GM23338 (cell line): ENCODE measurements around the gene RNF166. TPM values are rescaled to one million over a fixed set of nuclear protein-coding genes. Genes with fewer than 3 reads are reported as not detected.

Experiments used
- ATAC-seq: fragments of 200-7000 bp; cut with Tn5 transposase; 3 replicates; pipeline ENCODE4 v1.9.1; 2020
- DNase-seq: peaks from one replicate; pipeline ENCODE4 v3.0.0-alpha.2; 2015; ENCODE audit warnings: low spot score
- H2AFZ ChIP-seq: fragments of 200-600 bp; sonication (generic); 2 replicates; pipeline ENCODE4 v1.8.0; 2016; ENCODE audit warnings: antibody characterized with exemption, mild to moderate bottlenecking, moderate library complexity
- H3F3A ChIP-seq: fragments of 200-600 bp; sonication (generic); replicated peaks from 2 replicates; pipeline ENCODE4 v1.8.0; 2017; ENCODE audit warnings: antibody characterized with exemption, mixed run types, low read depth
- H3K27ac ChIP-seq: fragments of 200-600 bp; sonication (generic); 2 replicates; pipeline ENCODE4 v1.6.1; 2016; ENCODE audit warnings: low read depth
- H3K27me3 ChIP-seq: fragments of 200-600 bp; sonication (generic); 2 replicates; pipeline ENCODE4 v1.8.0; 2016; ENCODE audit warnings: mild to moderate bottlenecking, mixed run types, moderate library complexity; ENCODE audit not compliant: insufficient read depth
- H3K36me3 ChIP-seq: fragments of 200-600 bp; sonication (generic); 2 replicates; pipeline ENCODE4 v1.8.0; 2016; ENCODE audit warnings: mild to moderate bottlenecking; ENCODE audit not compliant: insufficient read depth
- H3K4me1 ChIP-seq: fragments of 200-600 bp; sonication (generic); 2 replicates; pipeline ENCODE4 v1.8.0; 2016; ENCODE audit warnings: mild to moderate bottlenecking, moderate library complexity; ENCODE audit not compliant: insufficient read depth
- H3K4me2 ChIP-seq: fragments of 200-600 bp; sonication (generic); 2 replicates; pipeline ENCODE4 v1.7.1; 2017; ENCODE audit warnings: mixed run types
- H3K4me3 ChIP-seq: fragments of 200-600 bp; sonication (generic); 2 replicates; pipeline ENCODE4 v1.6.1; 2016; ENCODE audit warnings: mixed run types
- H3K79me2 ChIP-seq: fragments of 200-600 bp; sonication (generic); replicated peaks from 2 replicates; pipeline ENCODE4 v1.8.0; 2017; ENCODE audit warnings: mild to moderate bottlenecking; ENCODE audit not compliant: insufficient read depth
- H3K9me2 ChIP-seq: fragments of 200-600 bp; sonication (generic); 2 replicates; pipeline ENCODE4 v1.8.0; 2017; ENCODE audit not compliant: insufficient read depth
- H4K20me1 ChIP-seq: fragments of 200-600 bp; sonication (generic); replicated peaks from 2 replicates; pipeline ENCODE4 v1.8.0; 2017; ENCODE audit warnings: mild to moderate bottlenecking; ENCODE audit not compliant: insufficient read depth
- H3K27ac Mint-ChIP-seq: 2 replicates; pipeline ENCODE4 v1.8.0; 2020; ENCODE audit warnings: inconsistent platforms, mild to moderate bottlenecking, moderate library complexity, mixed read lengths
- H3K27me3 Mint-ChIP-seq: 3 replicates; pipeline ENCODE4 v1.8.0; 2022; ENCODE audit warnings: low read depth, mild to moderate bottlenecking, moderate library complexity, mixed read lengths, inconsistent platforms; ENCODE audit not compliant: insufficient read depth, poor library complexity
- H3K36me3 Mint-ChIP-seq: 3 replicates; pipeline ENCODE4 v1.8.0; 2021; ENCODE audit warnings: low read depth, mild to moderate bottlenecking, inconsistent platforms, moderate library complexity, mixed read lengths
- H3K4me1 Mint-ChIP-seq: 3 replicates; pipeline ENCODE4 v1.8.0; 2020; ENCODE audit warnings: mild to moderate bottlenecking, inconsistent platforms, mixed read lengths
- H3K4me3 Mint-ChIP-seq: 3 replicates; pipeline ENCODE4 v1.8.0; 2021; ENCODE audit warnings: moderate library complexity, mild to moderate bottlenecking, inconsistent platforms, mixed read lengths
- H3K9me3 Mint-ChIP-seq: 3 replicates; pipeline ENCODE4 v1.8.0; 2020; ENCODE audit warnings: moderate library complexity, mild to moderate bottlenecking, inconsistent platforms, mixed read lengths
- CREB1 ChIP-seq: fragments of 250-450 bp; sonication (Bioruptor Pico); IDR thresholded peaks from 2 replicates; pipeline ENCODE4 v1.5.0; 2020; ENCODE audit warnings: low read depth, mild to moderate bottlenecking, moderate library complexity
- CTCF ChIP-seq, 2 experiments: fragments of 200-600 bp in 1 of 2; sonication (generic) in 1 of 2; conservative IDR thresholded peaks; 2 replicates each; pipeline versions ENCODE4 v1.5.1 to v1.6.1; 2016 to 2017; ENCODE audit warnings: antibody characterized with exemption in 2 of 2, low read depth in 2 of 2, mild to moderate bottlenecking in 2 of 2, moderate library complexity in 1 of 2
- ETS1 ChIP-seq: IDR thresholded peaks from 2 replicates; pipeline ENCODE4 v1.6.1; 2016; ENCODE audit warnings: antibody characterized with exemption
- EZH2 ChIP-seq: fragments of 200-600 bp; sonication (generic); IDR thresholded peaks from one replicate; pipeline ENCODE4 v1.8.0; 2017; ENCODE audit warnings: antibody characterized with exemption, mild to moderate bottlenecking, low read depth; ENCODE audit not compliant: unreplicated experiment
- EZH2phosphoT487 ChIP-seq: fragments of 200-600 bp; sonication (generic); IDR thresholded peaks from one replicate; pipeline ENCODE4 v1.8.1; 2018; ENCODE audit warnings: antibody characterized with exemption; ENCODE audit not compliant: unreplicated experiment
- JUNB ChIP-seq: IDR thresholded peaks from one replicate; pipeline ENCODE4 v1.6.1; 2016; ENCODE audit warnings: antibody characterized with exemption; ENCODE audit not compliant: unreplicated experiment
- NANOG ChIP-seq: IDR thresholded peaks from 2 replicates; pipeline ENCODE4 v1.6.1; 2016; ENCODE audit warnings: antibody characterized with exemption, borderline replicate concordance
- POLR2AphosphoS5 ChIP-seq: IDR thresholded peaks from 2 replicates; pipeline ENCODE4 v1.6.1; 2016; ENCODE audit warnings: antibody characterized with exemption, low read depth
- REST ChIP-seq: IDR thresholded peaks from one replicate; pipeline ENCODE4 v1.6.1; 2018; ENCODE audit warnings: antibody characterized with exemption; ENCODE audit not compliant: unreplicated experiment
- STAT1 ChIP-seq: IDR thresholded peaks from one replicate; pipeline ENCODE4 v1.6.1; 2016; ENCODE audit warnings: antibody characterized with exemption; ENCODE audit not compliant: unreplicated experiment
- ZNF114 ChIP-seq: fragments of 250-450 bp; sonication (Bioruptor Pico); IDR thresholded peaks from 2 replicates; pipeline ENCODE4 v1.5.0; 2020; ENCODE audit warnings: mild to moderate bottlenecking, moderate library complexity
- ZNF331 ChIP-seq: fragments of 250-450 bp; sonication (Bioruptor Pico); IDR thresholded peaks from 2 replicates; pipeline ENCODE4 v1.5.0; 2020; ENCODE audit warnings: low read depth, mild to moderate bottlenecking, moderate library complexity
- ZNF462 ChIP-seq: fragments of 250-450 bp; sonication (Bioruptor Pico); IDR thresholded peaks from 2 replicates; pipeline ENCODE4 v1.5.0; 2020; ENCODE audit warnings: mild to moderate bottlenecking, moderate library complexity
- polyA plus RNA-seq: library from polyadenylated mRNA; unstranded; fragments of >200 nt; fragmentation: Nextera tagmentation; extraction: Ambion mirVana; gene quantifications from 2 replicates; pipeline ENCODE4 v1.2.1, GENCODE V29; 2016
- total RNA-seq: library from RNA; depleted of rRNA; stranded (reverse); fragments of >200 nt; shearing (Covaris generic); gene quantifications from 2 replicates; pipeline ENCODE4 v1.2.3, GENCODE V29; 2014

Gene RNF166
- total and polyA plus RNA-seq, 2 experiments from 2014 or later, result 24.9 to 43.4 TPM

GRCh38 chr16:88727871-88728270 is 21.7 kb upstream of the RNF166 start:
- no peak for TF ChIP-seq ZNF462
- TF ChIP-seq ZNF114, result no peak
- no peak for TF ChIP-seq JUNB
- no peak for TF ChIP-seq ETS1
- TF ChIP-seq POLR2AphosphoS5, result no peak
- no peak for TF ChIP-seq ZNF331 (CRISPR knock-in tag)
- TF ChIP-seq STAT1, result no peak
- no peak for TF ChIP-seq NANOG
- TF ChIP-seq EZH2, result no peak
- no peak for TF ChIP-seq CREB1 (CRISPR knock-in tag)
- TF ChIP-seq EZH2phosphoT487, result no peak
- TF ChIP-seq CTCF (conservative IDR thresholded peaks at IDR 0.05; ENCODE audit: low read depth in 2 of 2), result no peak
- no peak for TF ChIP-seq REST
- no peaks in the 10 kb centered on the region for H3F3A ChIP-seq
- no peak overlapping the region for H3K4me3 Mint-ChIP-seq
- H3K79me2 ChIP-seq, result no peaks in the 10 kb centered on the region
- H3K27me3 ChIP-seq, result no peaks in the 10 kb centered on the region
- H3K27ac Mint-ChIP-seq, result no peak overlapping the region
- H3K27ac ChIP-seq, result no peak overlapping the region
- H3K4me1 ChIP-seq, result no peaks in the 10 kb centered on the region
- no peaks in the 10 kb centered on the region for H4K20me1 ChIP-seq
- H3K4me3 ChIP-seq, result no peak overlapping the region
- ATAC-seq (no peak), DNase-seq (no peak)
- no peaks in the 10 kb centered on the region for H3K4me1 Mint-ChIP-seq
- H2AFZ ChIP-seq, result no peak overlapping the region
- no peaks in the 10 kb centered on the region for H3K9me3 Mint-ChIP-seq
- H3K36me3 Mint-ChIP-seq, result peaks cover 12% of the 10 kb centered on the region
- H3K4me2 ChIP-seq, result no peak overlapping the region
- H3K36me3 ChIP-seq, result no peaks in the 10 kb centered on the region
- peaks cover 21% of the 10 kb centered on the region for H3K27me3 Mint-ChIP-seq
- H3K9me2 ChIP-seq, result no peaks in the 10 kb centered on the region
